Vagina (tissue), 2 donors: ENCODE data around the gene SPTLC1. TPM values are rescaled to one million over a fixed set of nuclear protein-coding genes. Genes with fewer than 3 reads are reported as not detected.
"Not testable (repeated sequence)": the region's sequence is repeated elsewhere in the genome, so short reads cannot be mapped to it uniquely, and the experiment has no call there.

Experiments
- DNase-seq, 2 donors: peaks; one replicate each; pipeline ENCODE4 v3.0.0-alpha.2; 2017; ENCODE audit errors: extremely low spot score in 2 of 2
- H3K27ac ChIP-seq: fragments of 200-600 bp; sonication (generic); one replicate; pipeline ENCODE4 v1.5.1; 2019
- H3K27me3 ChIP-seq: fragments of 200-600 bp; sonication (generic); one replicate; pipeline ENCODE4 v1.5.1; 2019
- H3K36me3 ChIP-seq, 2 donors: fragments of 200-600 bp; sonication (generic); one replicate each; pipeline ENCODE4 v1.5.1; 2017 to 2019
- H3K4me1 ChIP-seq: fragments of 200-600 bp; sonication (generic); one replicate; pipeline ENCODE4 v1.5.1; 2019
- H3K4me3 ChIP-seq, 2 donors: fragments of 200-600 bp; sonication (generic); 1 replicate in 1 of 2; 2 replicates in 1 of 2; pipeline ENCODE4 v1.5.1; 2016 to 2019
- H3K9me3 ChIP-seq: fragments of 200-600 bp; sonication (generic); one replicate; pipeline ENCODE4 v1.5.1; 2019
- CTCF ChIP-seq, 3 experiments: fragments of 450-650 bp in 2 of 3; fragments of 200-600 bp in 1 of 3; sonication (generic) in 1 of 3; IDR thresholded peaks; one replicate each; pipeline ENCODE4 v1.5.1; 2017 to 2019; ENCODE audit warnings: antibody characterized with exemption in 3 of 3, mild to moderate bottlenecking in 2 of 3, moderate library complexity in 2 of 3
- POLR2A ChIP-seq, 2 donors: fragments of 450-650 bp; IDR thresholded peaks; one replicate each; pipeline ENCODE4 v1.6.1; 2017; ENCODE audit warnings: antibody characterized with exemption in 2 of 2, mild to moderate bottlenecking in 2 of 2, moderate library complexity in 2 of 2
- POLR2AphosphoS5 ChIP-seq, 2 donors: sonication (generic); formaldehyde crosslinking; IDR thresholded peaks; one replicate each; pipeline ENCODE4 v1.9.0; 2017; ENCODE audit warnings: antibody characterized with exemption in 2 of 2, mild to moderate bottlenecking in 2 of 2, low read depth in 1 of 2; ENCODE audit not compliant: insufficient read depth in 1 of 2
- intact Hi-C: fragments of 100-400 bp; cut with DNase I; formaldehyde crosslinking; loops from one replicate; pipeline ENCODE4 v1.15.1; 2023
- total RNA-seq: library from RNA; depleted of rRNA; stranded (reverse); fragments of >200 nt; gene quantifications from one replicate; pipeline ENCODE4 v1.2.3, GENCODE V29; 2016

The SPTLC1 gene
- total RNA-seq, 1 donor from 2014 or later = 68.5 TPM

GRCh38 chr9:92010705-92011536 is 104.3 kb downstream of the SPTLC1 start:
- TF ChIP-seq POLR2AphosphoS5 (IDR thresholded peaks at IDR 0.05; ENCODE audit: insufficient read depth in 1 of 2, low read depth in 1 of 2) = no peak
- no peak for TF ChIP-seq POLR2A (IDR thresholded peaks at IDR 0.05)
- no peak for TF ChIP-seq CTCF (IDR thresholded peaks at IDR 0.05)
- Histone ChIP-seq H3K9me3 (no peaks in the 10 kb centered on the region), H3K4me1 (peaks cover 5% of the 10 kb centered on the region), H3K4me3 (no peak overlapping the region), H3K27me3 (no peaks in the 10 kb centered on the region), H3K27ac (no peak overlapping the region), H3K36me3 (no peaks in the 10 kb centered on the region)
- no peak for DNase-seq
- intact Hi-C loops = no loop called here

GRCh38 chr9:92010253-92010652 is 105.0 kb downstream of the SPTLC1 start:
- H3K27me3 ChIP-seq, H3K4me3 ChIP-seq, intact Hi-C loops: not testable (repeated sequence)

GRCh38 chr9:92008041-92008440 is 107.2 kb downstream of the SPTLC1 start:
- H3K9me3 ChIP-seq = no peaks in the 10 kb centered on the region
- intact Hi-C loops = no loop called here
- no peak for DNase-seq
- TF ChIP-seq POLR2AphosphoS5 (IDR thresholded peaks at IDR 0.05; ENCODE audit: insufficient read depth in 1 of 2, low read depth in 1 of 2) = no peak
- TF ChIP-seq POLR2A (IDR thresholded peaks at IDR 0.05) = no peak
- no peak for TF ChIP-seq CTCF (IDR thresholded peaks at IDR 0.05)
- peaks cover 5% of the 10 kb centered on the region for H3K4me1 ChIP-seq
- H3K4me3 ChIP-seq = no peak overlapping the region
- no peaks in the 10 kb centered on the region for H3K36me3 ChIP-seq
- no peak overlapping the region for H3K27ac ChIP-seq
- H3K27me3 ChIP-seq = no peaks in the 10 kb centered on the region

More at GRCh38 chr9:92010253-92010652, 105.0 kb downstream of the SPTLC1 start:
- not testable (repeated sequence) for H3K9me3 ChIP-seq, H3K36me3 ChIP-seq, H3K4me1 ChIP-seq, DNase-seq, H3K27ac ChIP-seq

- Histone ChIP-seq H3K27me3 (no peaks in the 10 kb centered on the region), H3K4me3 (no peak overlapping the region), H3K9me3 (no peaks in the 10 kb centered on the region), H3K36me3 (no peaks in the 10 kb centered on the region), H3K27ac (no peak overlapping the region), H3K4me1 (no peaks in the 10 kb centered on the region)
- intact Hi-C loops = no loop called here
- DNase-seq = no peak
- no peak for TF ChIP-seq CTCF (IDR thresholded peaks at IDR 0.05)
- no peak for TF ChIP-seq POLR2AphosphoS5 (IDR thresholded peaks at IDR 0.05; ENCODE audit: insufficient read depth in 1 of 2, low read depth in 1 of 2)
- TF ChIP-seq POLR2A (IDR thresholded peaks at IDR 0.05) = no peak
Observed at GRCh38 chr9:92004045-92004392, 111.2 kb downstream of the SPTLC1 start.

GRCh38 chr9:92003308-92004044 is 111.7 kb downstream of the SPTLC1 start:
- Histone ChIP-seq H3K9me3 (no peaks in the 10 kb centered on the region), H3K27me3 (no peaks in the 10 kb centered on the region), H3K4me1 (no peaks in the 10 kb centered on the region), H3K4me3 (no peak overlapping the region), H3K27ac (no peak overlapping the region), H3K36me3 (no peaks in the 10 kb centered on the region)
- TF ChIP-seq POLR2A (IDR thresholded peaks at IDR 0.05) (no peak), POLR2AphosphoS5 (IDR thresholded peaks at IDR 0.05; ENCODE audit: insufficient read depth in 1 of 2, low read depth in 1 of 2) (no peak), CTCF (IDR thresholded peaks at IDR 0.05) (no peak)
- DNase-seq = no peak
- intact Hi-C loops = no loop called here

- H3K4me1 ChIP-seq, H3K4me3 ChIP-seq, H3K36me3 ChIP-seq, intact Hi-C loops, H3K27ac ChIP-seq, H3K27me3 ChIP-seq, H3K9me3 ChIP-seq, DNase-seq: not testable (repeated sequence)
Observed at GRCh38 chr9:92001948-92002347, 113.3 kb downstream of the SPTLC1 start.
